Stimulated activated CD4-positive, alpha-beta T cell treated with anti-CD3 and anti-CD28 coated beads, Interleukin-1b, Interleukin-23, amount 100 ng/mL, for 48 hours (primary cell): ENCODE results near the gene RNASEH2C.
"Not testable (repeated sequence)": the region's sequence is repeated elsewhere in the genome, so short reads cannot be mapped to it uniquely, and the experiment has no call there.

ENCODE experiments used
- DNase-seq: peaks from one replicate; pipeline ENCODE4 v3.0.0-alpha.2; 2020

RNASEH2C gene

GRCh38 chr11:65716774-65717405 is 3.7 kb downstream of the RNASEH2C start:
- DNase-seq: no peak

GRCh38 chr11:65716302-65716701 is 4.3 kb downstream of the RNASEH2C start:
- no peak for DNase-seq

- DNase-seq: no peak
Observed at GRCh38 chr11:65714433-65714832, 6.2 kb downstream of the RNASEH2C start.

- DNase-seq: no peak
Observed at GRCh38 chr11:65713212-65713969, 7.2 kb downstream of the RNASEH2C start.

GRCh38 chr11:65712633-65713076 is 7.9 kb downstream of the RNASEH2C start:
- no peak for DNase-seq

GRCh38 chr11:65711785-65712632 is 8.6 kb downstream of the RNASEH2C start, which contains the start of gene KAT5:
TSS of gene KAT5 (plus strand) at chr11:65712252. CDS start at chr11:65712268, 16 bp downstream.
- peak; percentile 99 for DNase-seq

- DNase-seq: no peak
Observed at GRCh38 chr11:65710421-65710820, 10.2 kb downstream of the RNASEH2C start.

- no peak for DNase-seq
Observed at GRCh38 chr11:65709661-65710060, 10.9 kb downstream of the RNASEH2C start.

- no peak for DNase-seq
Observed at GRCh38 chr11:65708451-65708850, 12.1 kb downstream of the RNASEH2C start.

GRCh38 chr11:65707002-65707401 is 13.6 kb downstream of the RNASEH2C start:
- DNase-seq: not testable (repeated sequence)

GRCh38 chr11:65706303-65706763 is 14.3 kb downstream of the RNASEH2C start:
- DNase-seq: peak; percentile 84

GRCh38 chr11:65703846-65704245 is 16.8 kb downstream of the RNASEH2C start:
- DNase-seq: no peak

GRCh38 chr11:65701686-65702085 is 18.9 kb downstream of the RNASEH2C start:
- DNase-seq: no peak

- no peak for DNase-seq
Observed at GRCh38 chr11:65700399-65700798, 20.2 kb downstream of the RNASEH2C start.

- DNase-seq: no peak
Observed at GRCh38 chr11:65699306-65699705, 21.3 kb downstream of the RNASEH2C start.

GRCh38 chr11:65698205-65698604 is 22.4 kb downstream of the RNASEH2C start:
- DNase-seq: no peak

- no peak for DNase-seq
Observed at GRCh38 chr11:65696802-65697552, 23.6 kb downstream of the RNASEH2C start.

- no peak for DNase-seq
Observed at GRCh38 chr11:65695459-65696241, 24.9 kb downstream of the RNASEH2C start.

GRCh38 chr11:65692367-65692766 is 28.2 kb downstream of the RNASEH2C start:
- no peak for DNase-seq

GRCh38 chr11:65691847-65692246 is 28.8 kb downstream of the RNASEH2C start:
- DNase-seq: not testable (repeated sequence)

- no peak for DNase-seq
Observed at GRCh38 chr11:65685981-65686380, 34.6 kb downstream of the RNASEH2C start.

GRCh38 chr11:65683480-65683879 is 37.1 kb downstream of the RNASEH2C start:
- not testable (repeated sequence) for DNase-seq
